ENCODE measurements around the gene FMN2.

Gene FMN2

GRCh38 chr1:240492832-240493440 lies 401.3 kb downstream of the FMN2 start:
- DNase-seq (ENCODE audit: low read depth) = no peak

- DNase-seq (ENCODE audit: low read depth) = no peak
These were observed 403.9 kb downstream of the FMN2 start for GRCh38 chr1:240495601-240496000.

DNA sequence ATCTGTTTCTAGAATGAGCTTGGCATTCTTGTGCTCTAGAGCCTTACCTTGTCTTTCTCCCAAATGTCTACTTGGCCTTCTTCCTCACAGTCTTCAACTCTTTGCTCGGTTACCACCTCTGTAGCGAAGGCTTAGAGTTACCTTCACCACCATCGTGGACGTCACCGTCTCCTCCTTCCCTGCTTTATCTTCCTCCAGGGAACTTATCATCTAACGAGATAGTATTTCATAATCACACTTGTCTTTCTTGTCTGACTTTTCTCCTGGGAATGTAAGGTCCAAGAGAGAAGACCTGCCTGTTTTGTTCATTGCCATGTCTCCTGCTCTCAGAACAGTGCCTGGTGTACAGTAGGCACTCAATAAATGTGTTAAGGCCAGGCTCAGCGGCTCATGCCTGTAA lies 404.7 kb downstream of the FMN2 start:
- DNase-seq (ENCODE audit: low read depth) = no peak

DNA sequence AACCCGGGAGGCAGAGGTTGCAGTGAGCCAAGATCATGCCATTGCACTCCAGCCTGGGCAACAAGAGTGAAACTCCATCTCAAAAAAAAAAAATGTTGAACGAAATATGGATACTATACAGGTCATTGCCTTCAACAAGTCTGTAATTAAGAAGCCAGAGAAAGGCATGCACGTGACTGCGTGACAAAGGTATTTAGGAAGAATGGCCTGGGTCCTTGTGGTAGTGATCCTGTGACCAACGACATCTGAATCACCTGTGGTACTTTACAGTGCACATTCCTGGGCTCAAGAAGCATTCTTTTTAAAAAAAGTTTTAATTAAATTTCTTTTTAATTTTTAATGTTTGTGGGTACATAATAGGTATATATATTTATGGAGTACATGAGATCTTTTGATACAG lies 405.3 kb downstream of the FMN2 start:
- DNase-seq (ENCODE audit: low read depth) = no peak

DNA sequence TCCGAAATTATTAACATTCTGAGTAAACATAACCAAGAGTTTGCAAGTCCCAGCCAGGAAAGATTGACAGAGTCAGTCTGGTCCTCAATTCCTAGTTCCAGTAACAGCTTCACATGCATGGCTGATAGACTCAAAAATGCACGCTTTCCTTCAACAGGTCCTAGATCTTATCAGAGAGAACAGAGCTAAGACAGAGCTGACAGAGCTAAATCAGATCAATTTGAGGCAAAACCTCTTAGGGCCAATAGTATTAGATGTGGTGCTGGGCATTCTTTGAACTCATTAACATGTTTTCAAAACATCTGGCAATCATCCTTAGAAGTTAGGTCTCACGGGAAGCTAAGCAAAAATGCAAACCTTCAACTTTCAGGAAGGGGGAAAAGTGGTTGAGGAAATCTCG lies 406.2 kb downstream of the FMN2 start:
- no peak for DNase-seq (ENCODE audit: low read depth)

GRCh38 chr1:240498335-240498734 lies 406.7 kb downstream of the FMN2 start:
- DNase-seq (ENCODE audit: low read depth) = no peak

GRCh38 chr1:240499012-240499411 lies 407.3 kb downstream of the FMN2 start:
- DNase-seq (ENCODE audit: low read depth) = no peak

GRCh38 chr1:240500647-240501046 lies 409.0 kb downstream of the FMN2 start:
- DNase-seq (ENCODE audit: low read depth) = no peak

DNA sequence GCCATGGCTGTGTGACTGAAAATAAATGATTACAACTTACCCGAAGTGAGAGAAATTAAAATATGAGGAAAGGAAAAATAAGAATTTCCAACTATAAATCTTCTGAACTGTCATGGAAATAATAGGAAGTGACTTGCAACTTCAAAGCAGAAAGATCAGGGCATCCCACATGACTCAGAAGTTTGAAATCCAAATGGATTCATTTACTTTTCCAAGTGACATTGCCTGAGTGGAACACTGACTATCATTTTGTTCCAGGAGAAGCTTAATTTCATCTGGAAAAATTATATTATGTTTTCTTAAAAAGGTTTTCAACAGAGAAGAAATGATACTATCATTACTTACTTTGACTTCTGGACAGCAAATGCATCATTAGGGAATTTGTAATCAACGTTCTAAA lies 409.4 kb downstream of the FMN2 start:
- no peak for DNase-seq (ENCODE audit: low read depth)

- DNase-seq (ENCODE audit: low read depth) = no peak
These were observed 411.4 kb downstream of the FMN2 start for GRCh38 chr1:240503036-240503435.

GRCh38 chr1:240503558-240503957 lies 411.9 kb downstream of the FMN2 start:
- no peak for DNase-seq (ENCODE audit: low read depth)

- DNase-seq (ENCODE audit: low read depth) = no peak
These were observed 414.5 kb downstream of the FMN2 start for GRCh38 chr1:240506176-240506575.

DNA sequence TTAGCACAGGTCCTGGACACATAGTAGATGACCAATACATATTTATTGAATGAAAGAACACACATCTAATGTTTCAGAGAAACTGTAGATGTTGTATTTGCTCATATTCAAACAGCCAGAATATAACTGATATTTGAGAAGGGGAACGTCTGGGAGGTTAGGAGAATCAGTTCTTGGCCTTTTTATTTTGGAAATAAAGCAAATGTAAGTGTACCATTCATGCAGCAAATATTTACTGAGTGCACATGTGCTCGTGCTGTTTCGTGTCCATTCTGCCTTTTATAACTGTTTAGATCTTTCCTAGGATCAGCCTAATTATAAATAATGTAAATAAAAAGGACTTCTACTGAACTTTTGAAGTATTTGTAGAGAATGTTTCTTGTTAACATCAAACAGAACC lies 416.5 kb downstream of the FMN2 start:
- no peak for DNase-seq (ENCODE audit: low read depth)

- DNase-seq (ENCODE audit: low read depth) = no peak
These were observed 417.3 kb downstream of the FMN2 start for GRCh38 chr1:240508950-240509349.

- DNase-seq (ENCODE audit: low read depth) = no peak
These were observed 420.1 kb downstream of the FMN2 start for GRCh38 chr1:240511789-240512188.

DNA sequence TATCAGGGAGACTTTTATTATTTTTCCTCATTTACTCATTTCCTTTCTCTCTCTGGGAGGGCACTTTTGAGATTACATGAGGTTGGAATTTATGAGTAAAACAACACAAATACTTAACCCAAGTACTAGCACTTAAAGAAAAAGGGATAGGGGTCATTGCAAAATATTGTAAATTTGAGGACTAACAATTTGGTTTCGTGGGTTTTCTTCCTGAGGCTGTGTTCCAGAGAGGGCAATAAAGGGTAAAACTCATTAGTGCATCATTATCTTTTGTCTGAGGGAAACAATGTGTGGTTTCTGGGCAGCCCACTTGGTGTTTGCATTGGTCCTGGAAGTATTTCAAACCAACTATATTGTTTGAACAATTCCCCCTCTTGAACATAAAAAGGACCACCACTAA lies 423.8 kb downstream of the FMN2 start:
- no peak for DNase-seq (ENCODE audit: low read depth)

DNA sequence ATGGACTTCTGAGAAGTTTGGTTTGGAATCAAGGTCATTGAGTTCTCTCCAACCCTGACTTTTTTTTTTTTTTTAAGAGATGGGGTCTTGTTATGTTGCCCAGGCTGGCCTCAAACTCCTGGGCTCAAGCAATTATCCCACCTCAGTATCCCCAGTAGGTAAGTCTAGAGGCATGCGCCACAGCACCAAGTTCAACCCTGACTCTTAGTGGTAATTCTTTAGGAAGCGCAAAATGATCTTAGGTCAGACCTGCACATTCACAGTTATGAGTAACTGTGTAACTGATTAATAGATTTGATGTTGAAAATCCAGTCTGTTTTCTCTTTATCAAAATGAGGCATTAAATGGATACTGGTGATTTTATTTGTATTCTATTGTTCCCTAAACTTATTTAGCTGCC lies 424.4 kb downstream of the FMN2 start:
- DNase-seq (ENCODE audit: low read depth) = no peak

DNA sequence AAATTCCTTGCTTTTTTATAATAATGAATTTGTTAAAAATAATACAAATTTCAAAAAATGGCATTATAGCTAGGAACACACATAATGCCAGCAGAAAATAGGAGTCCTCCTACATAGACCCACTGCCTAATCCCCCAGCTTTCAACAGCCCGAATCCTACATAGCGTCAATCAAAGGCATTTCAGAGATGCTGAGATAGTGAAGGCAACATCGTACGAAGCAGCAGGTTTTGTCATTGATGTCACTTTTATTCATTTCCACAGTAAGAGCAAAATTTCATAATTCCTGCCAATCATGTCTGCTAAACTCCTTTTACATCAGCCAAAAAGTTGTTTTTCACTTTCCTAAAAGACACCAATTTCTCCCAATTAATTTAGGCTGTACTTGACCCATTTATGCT lies 426.2 kb downstream of the FMN2 start:
- DNase-seq (ENCODE audit: low read depth) = no peak

GRCh38 chr1:240522122-240522822 lies 430.6 kb downstream of the FMN2 start:
- no peak for DNase-seq (ENCODE audit: low read depth)

DNA sequence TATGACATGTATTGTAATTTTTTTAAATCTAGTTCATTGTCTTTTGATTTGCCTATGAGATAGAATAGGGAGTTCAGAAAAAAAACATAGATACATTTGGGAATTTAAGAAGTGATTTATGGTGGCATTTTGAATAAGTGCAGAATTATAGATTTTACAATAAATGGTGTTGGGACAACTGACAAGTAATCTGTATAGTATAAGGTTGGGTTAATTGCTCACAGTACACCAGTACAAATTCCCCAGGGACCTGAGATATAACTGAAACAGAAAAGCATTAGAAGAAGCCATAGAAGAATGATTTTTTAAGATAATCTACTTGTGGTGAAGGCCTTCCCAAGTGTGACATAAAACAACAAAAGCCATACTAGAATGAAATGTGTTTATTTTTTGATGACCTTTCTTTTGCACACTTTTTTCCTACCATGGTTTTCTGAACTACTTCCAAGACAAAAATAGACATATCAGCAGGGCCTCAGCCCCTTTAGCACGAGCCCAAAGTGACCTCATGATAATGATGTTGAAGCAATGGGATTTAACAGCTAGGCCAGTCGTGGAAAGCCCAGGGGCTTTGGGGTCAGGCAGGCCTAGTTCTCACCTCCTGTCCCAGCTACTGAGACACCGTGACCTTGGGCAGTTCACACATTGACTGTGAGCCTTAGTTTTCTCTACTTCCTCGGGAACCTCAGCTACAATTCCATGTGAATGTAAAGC lies 432.8 kb downstream of the FMN2 start:
- no peak for DNase-seq (ENCODE audit: low read depth)

Data from stimulated activated CD4-positive, alpha-beta T cell treated with anti-CD3 and anti-CD28 coated beads, Interleukin-2, amount 100 ng/mL, for 4 hours (primary cell).